CD1c-positive myeloid dendritic cell (primary cell): ENCODE results near the gene SARDH.

Experiments used
- DNase-seq: peaks from one replicate; pipeline ENCODE4 v3.0.0-alpha.2; 2016; ENCODE audit errors: extremely low spot score

The SARDH gene

GRCh38 chr9:133647148-133647547 is 91.0 kb downstream of the SARDH start:
- DNase-seq = no peak

- no peak for DNase-seq
Observed at GRCh38 chr9:133645021-133645765, 93.0 kb downstream of the SARDH start.

- no peak for DNase-seq
Observed at GRCh38 chr9:133643978-133644760, 94.0 kb downstream of the SARDH start.

- DNase-seq = no peak
Observed at GRCh38 chr9:133643362-133643755, 94.8 kb downstream of the SARDH start.

- DNase-seq = no peak
Observed at GRCh38 chr9:133642708-133643361, 95.3 kb downstream of the SARDH start.

- DNase-seq = no peak
Observed at GRCh38 chr9:133641861-133642595, 96.1 kb downstream of the SARDH start.

GRCh38 chr9:133641396-133641655 is 96.8 kb downstream of the SARDH start:
- no peak for DNase-seq

GRCh38 chr9:133640580-133641395 is 97.4 kb downstream of the SARDH start:
- DNase-seq = no peak

GRCh38 chr9:133640160-133640559 is 98.0 kb downstream of the SARDH start:
- DNase-seq = no peak

- no peak for DNase-seq
Observed at GRCh38 chr9:133639613-133640012, 98.5 kb downstream of the SARDH start.

- DNase-seq = no peak
Observed at GRCh38 chr9:133638711-133639110, 99.4 kb downstream of the SARDH start.

- DNase-seq = no peak
Observed at GRCh38 chr9:133638076-133638475, 100.1 kb downstream of the SARDH start.

GRCh38 chr9:133637451-133638055 is 100.6 kb downstream of the SARDH start:
- DNase-seq = no peak

GRCh38 chr9:133636902-133637301 is 101.2 kb downstream of the SARDH start:
- DNase-seq = no peak

GRCh38 chr9:133635533-133636531 is 102.3 kb downstream of the SARDH start, which contains the start of gene DBH:
DBH (plus strand) TSS chr9:133636363; CDS start chr9:133636372, 9 bp downstream.
- DNase-seq = no peak

GRCh38 chr9:133635098-133635497 is 103.1 kb downstream of the SARDH start:
- no peak for DNase-seq

GRCh38 chr9:133634081-133634691 is 104.0 kb downstream of the SARDH start:
- no peak for DNase-seq

- no peak for DNase-seq
Observed at GRCh38 chr9:133633681-133634080, 104.5 kb downstream of the SARDH start.
